Endothelial cell (in vitro differentiated cells): ENCODE data around the gene GPR157. TPM values are rescaled to one million over a fixed set of nuclear protein-coding genes. Genes with fewer than 3 reads are reported as not detected.
"Not testable (repeated sequence)": the region's sequence is repeated elsewhere in the genome, so short reads cannot be mapped to it uniquely, and the experiment has no call there.

Source experiments
- DNase-seq: peaks from one replicate; pipeline ENCODE4 v3.0.0; 2021; ENCODE audit warnings: low spot score
- H3K27ac Mint-ChIP-seq: one replicate; pipeline ENCODE4 v1.8.0; 2021; ENCODE audit warnings: mixed read lengths, inconsistent platforms; ENCODE audit not compliant: unreplicated experiment
- H3K27me3 Mint-ChIP-seq: one replicate; pipeline ENCODE4 v1.8.0; 2021; ENCODE audit warnings: mild to moderate bottlenecking, moderate library complexity, mixed read lengths, inconsistent platforms; ENCODE audit not compliant: unreplicated experiment
- H3K36me3 Mint-ChIP-seq: one replicate; pipeline ENCODE4 v1.8.0; 2021; ENCODE audit warnings: mild to moderate bottlenecking, low read depth, mixed read lengths, inconsistent platforms; ENCODE audit not compliant: unreplicated experiment
- H3K4me1 Mint-ChIP-seq: one replicate; pipeline ENCODE4 v1.8.0; 2021; ENCODE audit warnings: mild to moderate bottlenecking, mixed read lengths, inconsistent platforms; ENCODE audit not compliant: unreplicated experiment
- H3K4me3 Mint-ChIP-seq: one replicate; pipeline ENCODE4 v1.8.0; 2021; ENCODE audit warnings: mild to moderate bottlenecking, mixed read lengths, inconsistent platforms; ENCODE audit not compliant: unreplicated experiment
- H3K9me3 Mint-ChIP-seq: one replicate; pipeline ENCODE4 v1.8.0; 2021; ENCODE audit warnings: mixed read lengths, inconsistent platforms; ENCODE audit not compliant: unreplicated experiment
- CTCF ChIP-seq: fragments of 200-600 bp; sonication (generic); IDR thresholded peaks from one replicate; pipeline ENCODE4 v1.5.0; 2021; ENCODE audit warnings: antibody characterized with exemption; ENCODE audit not compliant: unreplicated experiment
- total RNA-seq: library from RNA; stranded (reverse); fragmentation: NEBNext Ultra II Directional; extraction: Animal tissue kit (Norgen Biotek cat#: 25700); gene quantifications from one replicate; pipeline ENCODE4 v1.2.1, GENCODE V29; 2021; ENCODE audit not compliant: unreplicated experiment

GPR157 gene
- total RNA-seq, 1 donor from 2014 or later = 2.8 TPM

GRCh38 chr1:9097947-9098705 is 30.8 kb downstream of the GPR157 start:
- no peaks in the 10 kb centered on the region for H3K27me3 Mint-ChIP-seq
- TF ChIP-seq CTCF = no peak
- no peak overlapping the region for H3K4me3 Mint-ChIP-seq
- no peak for DNase-seq
- H3K9me3 Mint-ChIP-seq = peaks cover 7% of the 10 kb centered on the region
- H3K36me3 Mint-ChIP-seq = no peaks in the 10 kb centered on the region
- no peak overlapping the region for H3K27ac Mint-ChIP-seq
- H3K4me1 Mint-ChIP-seq = no peaks in the 10 kb centered on the region

GRCh38 chr1:9095818-9096217 is 33.1 kb downstream of the GPR157 start:
- Mint-ChIP-seq H3K4me1 (no peaks in the 10 kb centered on the region), H3K9me3 (peaks cover 7% of the 10 kb centered on the region), H3K27me3 (no peaks in the 10 kb centered on the region), H3K4me3 (no peak overlapping the region), H3K36me3 (no peaks in the 10 kb centered on the region), H3K27ac (no peak overlapping the region)
- DNase-seq = no peak
- TF ChIP-seq CTCF = no peak

GRCh38 chr1:9093996-9094595 is 34.8 kb downstream of the GPR157 start:
- not testable (repeated sequence) for H3K9me3 Mint-ChIP-seq, H3K27me3 Mint-ChIP-seq, H3K4me3 Mint-ChIP-seq, H3K4me1 Mint-ChIP-seq, H3K27ac Mint-ChIP-seq, DNase-seq, H3K36me3 Mint-ChIP-seq

- Mint-ChIP-seq H3K27ac (no peak overlapping the region), H3K9me3 (peaks cover 7% of the 10 kb centered on the region), H3K4me1 (no peaks in the 10 kb centered on the region), H3K36me3 (peaks cover 4% of the 10 kb centered on the region), H3K4me3 (no peak overlapping the region), H3K27me3 (no peaks in the 10 kb centered on the region)
- no peak for DNase-seq
- no peak for TF ChIP-seq CTCF
Observed at GRCh38 chr1:9093581-9093980, 35.3 kb downstream of the GPR157 start.

- Mint-ChIP-seq H3K27ac (no peak overlapping the region), H3K4me3 (no peak overlapping the region), H3K27me3 (no peaks in the 10 kb centered on the region), H3K36me3 (peaks cover 4% of the 10 kb centered on the region), H3K4me1 (no peaks in the 10 kb centered on the region), H3K9me3 (peaks cover 7% of the 10 kb centered on the region)
- no peak for DNase-seq
- TF ChIP-seq CTCF = no peak
Observed at GRCh38 chr1:9093091-9093490, 35.8 kb downstream of the GPR157 start.
